H1 (cell line): Measurements from ENCODE around the gene TMTC4. TPM values are rescaled to one million over a fixed set of nuclear protein-coding genes. Genes with fewer than 3 reads are reported as not detected.

Experiments used
- BACH1 ChIP-seq: IDR thresholded peaks from 2 replicates; pipeline ENCODE4 v1.6.1; 2012; ENCODE audit warnings: low read length, improper control_type of control experiment
- BCL11A ChIP-seq, 2 experiments: IDR thresholded peaks; one replicate each; pipeline ENCODE4 v1.6.1; 2011; ENCODE audit warnings: low read depth in 2 of 2, low read length in 2 of 2, mild to moderate bottlenecking in 2 of 2
- CBX8 ChIP-seq: fragments of 300-800, 300-1000 bp; sonication (generic); IDR thresholded peaks from 2 replicates; pipeline ENCODE4 v1.7.1; 2016; ENCODE audit warnings: low read depth, low read length, borderline replicate concordance
- CEBPB ChIP-seq: IDR thresholded peaks from 2 replicates; pipeline ENCODE4 v1.6.1; 2012; ENCODE audit warnings: low read depth, low read length
- CREB1 ChIP-seq: IDR thresholded peaks from 2 replicates; pipeline ENCODE4 v1.6.1; 2012; ENCODE audit warnings: inconsistent platforms
- FOSL1 ChIP-seq: IDR thresholded peaks from 2 replicates; pipeline ENCODE4 v1.6.1; 2011; ENCODE audit warnings: mild to moderate bottlenecking, low read depth, low read length, moderate library complexity; ENCODE audit not compliant: insufficient read depth
- HDAC2 ChIP-seq, 2 experiments: fragments of 300-600 bp in 1 of 2; sonication (generic) in 1 of 2; IDR thresholded peaks; 2 replicates each; pipeline ENCODE4 v1.6.1; 2011 to 2012; ENCODE audit warnings: low read depth in 2 of 2, low read length in 2 of 2, mild to moderate bottlenecking in 2 of 2, moderate library complexity in 2 of 2, borderline replicate concordance in 1 of 2, inconsistent platforms in 1 of 2
- HDAC6 ChIP-seq: IDR thresholded peaks from one replicate; pipeline ENCODE4 v1.7.1; 2012; ENCODE audit warnings: low read depth, mild to moderate bottlenecking, inconsistent platforms, low read length, moderate library complexity
- JUND ChIP-seq: IDR thresholded peaks from 2 replicates; pipeline ENCODE4 v1.6.1; 2011; ENCODE audit warnings: mild to moderate bottlenecking, improper control_type of control experiment, low read length
- KDM1A ChIP-seq: fragments of 200-600, 300-600 bp; sonication (generic); IDR thresholded peaks from 2 replicates; pipeline ENCODE4 v1.7.1; 2016; ENCODE audit warnings: mild to moderate bottlenecking, low read length, borderline replicate concordance
- PHF8 ChIP-seq: fragments of 200-600 bp; sonication (generic); conservative IDR thresholded peaks from 2 replicates; pipeline ENCODE4 v1.7.1; 2012; ENCODE audit warnings: low read depth, mild to moderate bottlenecking, inconsistent platforms, low read length, moderate library complexity
- POLR2AphosphoS5 ChIP-seq: IDR thresholded peaks from 2 replicates; pipeline ENCODE4 v1.6.1; 2011; ENCODE audit warnings: low read depth, low read length
- RBBP5 ChIP-seq: IDR thresholded peaks from 2 replicates; pipeline ENCODE4 v1.7.1; 2012; ENCODE audit warnings: low read depth, mild to moderate bottlenecking, inconsistent platforms, low read length, moderate library complexity, borderline replicate concordance
- TAF1 ChIP-seq: IDR thresholded peaks from 2 replicates; pipeline ENCODE4 v1.6.1; 2011; ENCODE audit warnings: mild to moderate bottlenecking, low read depth, low read length
- polyA plus RNA-seq, 7 experiments: library from polyadenylated mRNA; depleted of rRNA in 3 of 7; stranded (reverse) in 5 of 7; unstranded in 2 of 7; fragments of >200 nt in 5 of 7; fragments of 200-250 nt in 2 of 7; gene quantifications; 1 replicate in 5 of 7; 2 replicates in 1 of 7; 4 replicates in 1 of 7; pipeline versions ENCODE4 v1.2.1 to v1.2.3, GENCODE V29; 2011 to 2013; ENCODE audit warnings: missing spikeins in 2 of 7, mixed read lengths in 2 of 7
- total RNA-seq: library from RNA; stranded (reverse); fragmentation: NEBNext Ultra II Directional; extraction: Animal tissue kit (Norgen Biotek cat#: 25700); gene quantifications from 2 replicates; pipeline ENCODE4 v1.2.1, GENCODE V29; 2021
- TF ChIP-seq, protein P1 (sequence below): IDR thresholded peaks from 2 replicates; pipeline ENCODE4 v1.6.1; 2012; ENCODE audit warnings: inconsistent platforms
- TF ChIP-seq, protein P2 (sequence below): IDR thresholded peaks from 2 replicates; pipeline ENCODE4 v1.6.1; 2012; ENCODE audit warnings: inconsistent platforms

The TMTC4 gene
- total and polyA plus RNA-seq, 2 of the 8 experiments (the other 6 are each of a cell fraction or from before 2014, with no cell fraction given) = 26.3 to 42.6 TPM

DNA sequence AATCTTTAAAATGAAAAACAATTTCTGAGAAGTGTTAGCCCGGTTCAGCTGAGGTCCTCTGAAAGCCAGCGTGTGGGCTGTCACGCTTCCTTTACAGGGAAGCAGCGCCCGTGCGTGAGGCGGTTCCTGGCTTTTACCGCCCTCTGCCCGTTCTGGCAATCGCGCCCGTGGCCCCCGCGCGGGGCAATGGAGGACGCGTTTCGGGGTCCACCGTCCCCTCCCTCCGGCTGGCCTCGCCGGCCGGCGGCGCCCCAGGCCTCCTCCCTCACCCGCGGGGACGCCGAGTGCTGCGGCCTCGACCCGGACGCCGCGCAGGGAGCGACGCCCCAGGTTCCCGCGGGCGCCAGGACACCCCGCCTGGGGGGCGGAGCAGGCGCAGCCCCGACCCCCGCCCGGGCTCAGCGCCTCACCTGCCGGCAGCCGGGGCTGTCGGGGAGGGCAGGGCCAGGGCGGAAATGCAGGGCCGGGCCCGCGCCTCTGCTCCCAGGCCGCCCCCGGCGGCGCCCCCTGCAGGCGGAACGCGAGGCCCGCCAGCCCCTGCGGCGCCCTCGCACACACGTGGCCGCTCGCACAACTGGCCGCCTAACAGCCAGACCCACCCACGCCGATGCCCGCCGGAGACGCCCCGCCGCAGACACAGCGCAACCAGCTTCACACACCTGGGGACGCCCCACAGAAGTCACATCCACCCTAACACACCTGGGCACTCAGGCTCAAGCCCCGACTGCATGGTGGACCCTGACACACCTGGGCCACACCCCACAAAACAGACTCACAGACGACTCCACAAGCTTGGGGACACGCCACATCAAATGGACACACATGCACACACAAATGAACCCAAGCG lies 86.0 kb downstream of the TMTC4 start, which contains the start of gene GGACT (continued):
- TF ChIP-seq, protein P1, sequence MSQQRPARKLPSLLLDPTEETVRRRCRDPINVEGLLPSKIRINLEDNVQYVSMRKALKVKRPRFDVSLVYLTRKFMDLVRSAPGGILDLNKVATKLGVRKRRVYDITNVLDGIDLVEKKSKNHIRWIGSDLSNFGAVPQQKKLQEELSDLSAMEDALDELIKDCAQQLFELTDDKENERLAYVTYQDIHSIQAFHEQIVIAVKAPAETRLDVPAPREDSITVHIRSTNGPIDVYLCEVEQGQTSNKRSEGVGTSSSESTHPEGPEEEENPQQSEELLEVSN = peak; percentile 97
- TF ChIP-seq CBX8 = no peak
- no peak for TF ChIP-seq BACH1
- TF ChIP-seq KDM1A = 0 out of 2 replicates have a peak, but pooled peaks have one; percentile 19
- no peak for TF ChIP-seq POLR2AphosphoS5
- 0 out of 4 replicates have a peak, but pooled peaks have one; percentile 23 to 28 for TF ChIP-seq HDAC2 (IDR thresholded peaks at IDR 0.05; ENCODE audit: borderline replicate concordance in 1 of 2, low read depth in 2 of 2, low read length in 2 of 2)
- peak; percentile 63 for TF ChIP-seq PHF8
- no peak for TF ChIP-seq HDAC6
- TF ChIP-seq FOSL1 = no peak
- no peak for TF ChIP-seq CREB1
- TF ChIP-seq RBBP5 = peak; percentile 32; the same call in 1 of the 2 replicates
- no peak for TF ChIP-seq CEBPB
- TF ChIP-seq TAF1 = peak; percentile 55
- TF ChIP-seq, protein P2, sequence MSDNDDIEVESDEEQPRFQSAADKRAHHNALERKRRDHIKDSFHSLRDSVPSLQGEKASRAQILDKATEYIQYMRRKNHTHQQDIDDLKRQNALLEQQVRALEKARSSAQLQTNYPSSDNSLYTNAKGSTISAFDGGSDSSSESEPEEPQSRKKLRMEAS = peak; percentile 100
- TF ChIP-seq JUND = no peak
- TF ChIP-seq BCL11A (IDR thresholded peaks at IDR 0.05; ENCODE audit: low read depth in 2 of 2, low read length in 2 of 2) = no peak
